Activated T-cell treated with anti-CD3 and anti-CD28 coated beads, Interleukin-2, amount 50 U/mL, for 4 hours (primary cell): ENCODE results near the gene SLC22A23. TPM values are rescaled to one million over a fixed set of nuclear protein-coding genes. Genes with fewer than 3 reads are reported as not detected.

Experiments used
- ATAC-seq, 2 donors: fragments of 200-7000 bp; cut with Tn5 transposase; one replicate each; pipeline ENCODE4 v1.10.0; 2021
- DNase-seq: peaks from one replicate; pipeline ENCODE4 v3.0.0-alpha.2; 2020
- H3K27me3 Mint-ChIP-seq: one replicate; pipeline ENCODE4 v1.8.0; 2021; ENCODE audit warnings: low read depth, mixed read lengths
- H3K36me3 Mint-ChIP-seq: one replicate; pipeline ENCODE4 v1.8.0; 2022; ENCODE audit warnings: mixed read lengths; ENCODE audit not compliant: insufficient read depth
- H3K4me1 Mint-ChIP-seq: one replicate; pipeline ENCODE4 v1.8.0; 2021; ENCODE audit warnings: low read depth, mixed read lengths
- H3K4me3 Mint-ChIP-seq: one replicate; pipeline ENCODE4 v1.8.0; 2021; ENCODE audit warnings: mild to moderate bottlenecking, moderate library complexity, mixed read lengths
- H3K9me3 Mint-ChIP-seq: one replicate; pipeline ENCODE4 v1.8.0; 2021; ENCODE audit warnings: mixed read lengths
- total RNA-seq, 3 donors: library from RNA; stranded (reverse); gene quantifications; one replicate each; pipeline ENCODE4 v1.2.1, GENCODE V29; 2021

SLC22A23 gene
- total RNA-seq, 3 donors from 2014 or later: 0.50 to 1.2 (median 0.54) TPM

DNA sequence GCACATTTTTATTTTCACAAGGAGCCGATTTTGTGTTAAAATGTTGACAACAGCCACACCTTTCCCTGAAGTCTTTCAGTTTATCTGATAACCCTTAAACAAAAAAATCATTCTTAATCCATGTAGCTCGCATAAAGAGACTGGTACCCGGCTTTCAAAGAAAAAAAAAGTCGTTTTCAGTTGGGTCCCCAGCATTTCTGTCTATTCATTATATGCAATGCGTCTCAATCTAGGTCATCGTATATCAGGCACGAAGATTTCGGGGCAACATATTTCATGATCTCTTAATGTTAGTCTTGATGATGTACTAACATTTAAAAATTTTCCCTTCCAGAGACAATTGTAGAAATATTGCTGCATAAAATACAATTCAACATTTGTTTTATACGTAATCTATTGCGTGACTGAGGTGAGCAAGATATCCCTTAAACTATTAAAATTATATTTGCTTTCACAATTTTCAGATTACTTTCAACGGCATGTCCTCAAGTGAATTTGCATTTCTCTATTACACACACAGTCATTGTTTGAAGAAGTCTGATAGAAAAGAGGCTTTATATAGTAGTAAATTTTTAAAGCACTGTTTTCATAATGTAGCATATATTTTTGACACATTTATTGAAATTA lies 226.5 kb downstream of the SLC22A23 start:
- Mint-ChIP-seq H3K4me1 (peaks cover 38% of the 10 kb centered on the region), H3K4me3 (no peak overlapping the region), H3K27me3 (peaks cover 88% of the 10 kb centered on the region), H3K9me3 (no peaks in the 10 kb centered on the region), H3K36me3 (no peaks in the 10 kb centered on the region)
- ATAC-seq (no peak), DNase-seq (no peak)

GRCh38 chr6:3229566-3230178 lies 227.2 kb downstream of the SLC22A23 start:
- DNase-seq (no peak), ATAC-seq (peak in 1 of 2 donors; percentile 50)
- Mint-ChIP-seq H3K9me3 (no peaks in the 10 kb centered on the region), H3K4me3 (peak overlapping the region; percentile 56), H3K27me3 (peaks cover 82% of the 10 kb centered on the region), H3K36me3 (no peaks in the 10 kb centered on the region), H3K4me1 (peaks cover 38% of the 10 kb centered on the region)

GRCh38 chr6:3228771-3229565 lies 227.9 kb downstream of the SLC22A23 start:
- no peaks in the 10 kb centered on the region for H3K36me3 Mint-ChIP-seq
- ATAC-seq (peak; percentile 7 to 29), DNase-seq (peak; percentile 30)
- H3K4me3 Mint-ChIP-seq: peak overlapping the region; percentile 82
- no peaks in the 10 kb centered on the region for H3K9me3 Mint-ChIP-seq
- H3K27me3 Mint-ChIP-seq: peaks cover 80% of the 10 kb centered on the region
- peaks cover 38% of the 10 kb centered on the region for H3K4me1 Mint-ChIP-seq

DNA sequence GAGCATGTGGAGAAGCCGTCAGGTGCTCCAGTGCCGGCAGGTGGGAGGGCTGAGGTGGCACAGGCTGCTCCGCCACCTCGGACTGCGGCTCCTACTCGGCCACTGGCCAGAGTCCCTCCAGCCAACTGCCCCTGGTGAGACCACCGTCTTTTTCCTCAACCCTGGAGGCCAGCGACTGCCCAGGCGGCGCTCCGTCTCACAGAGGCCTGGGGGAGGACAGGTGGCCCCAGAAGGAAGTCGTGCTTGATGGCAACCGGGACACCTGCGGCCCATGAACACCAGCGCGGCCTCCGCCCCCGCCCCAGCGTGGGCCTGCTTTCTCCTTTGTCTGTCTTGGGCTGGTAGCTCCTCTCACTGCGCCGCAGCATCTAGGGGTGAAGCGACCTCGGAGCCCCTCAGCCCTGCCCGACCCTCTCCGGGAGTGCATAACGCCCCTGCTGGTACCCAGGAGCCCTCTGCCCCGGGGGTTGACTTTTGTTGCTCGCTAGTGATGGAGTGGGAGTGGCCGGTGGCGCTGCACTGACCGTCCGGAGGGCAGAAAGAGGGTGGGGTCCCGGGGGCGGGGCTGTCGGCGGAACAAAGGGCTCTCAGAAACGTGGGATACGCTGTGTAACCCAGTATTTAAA lies 228.7 kb downstream of the SLC22A23 start:
- H3K36me3 Mint-ChIP-seq: no peaks in the 10 kb centered on the region
- ATAC-seq: peak; percentile 21 to 27
- peak; percentile 20 for DNase-seq
- peak overlapping the region; percentile 63 for H3K4me3 Mint-ChIP-seq
- H3K4me1 Mint-ChIP-seq: peaks cover 38% of the 10 kb centered on the region
- no peaks in the 10 kb centered on the region for H3K9me3 Mint-ChIP-seq
- peaks cover 74% of the 10 kb centered on the region for H3K27me3 Mint-ChIP-seq

- Mint-ChIP-seq H3K27me3 (peaks cover 68% of the 10 kb centered on the region), H3K4me3 (peak within 1 kb of the TSS; percentile 68), H3K4me1 (peaks cover 38% of the 10 kb centered on the region), H3K9me3 (no peaks in the 10 kb centered on the region), H3K36me3 (no peaks in the 10 kb centered on the region)
- peak; percentile 10 to 15 for ATAC-seq
- no peak for DNase-seq
Observed at GRCh38 chr6:3227363-3228045, 229.3 kb downstream of the SLC22A23 start, which contains the start of gene TUBB2B. Gene TUBB2B (minus strand): TSS chr6:3227653. CDS start chr6:3227543, 110 bp downstream.

- Mint-ChIP-seq H3K9me3 (no peaks in the 10 kb centered on the region), H3K27me3 (peaks cover 60% of the 10 kb centered on the region), H3K4me1 (peaks cover 34% of the 10 kb centered on the region), H3K4me3 (peak overlapping the region; percentile 68), H3K36me3 (no peaks in the 10 kb centered on the region)
- DNase-seq (peak; percentile 25), ATAC-seq (peak; percentile 23 to 36)
Observed at GRCh38 chr6:3226481-3227362, 230.1 kb downstream of the SLC22A23 start.

GRCh38 chr6:3226042-3226441 lies 230.8 kb downstream of the SLC22A23 start:
- no peak for ATAC-seq
- H3K4me3 Mint-ChIP-seq: no peak overlapping the region
- DNase-seq: no peak

DNA sequence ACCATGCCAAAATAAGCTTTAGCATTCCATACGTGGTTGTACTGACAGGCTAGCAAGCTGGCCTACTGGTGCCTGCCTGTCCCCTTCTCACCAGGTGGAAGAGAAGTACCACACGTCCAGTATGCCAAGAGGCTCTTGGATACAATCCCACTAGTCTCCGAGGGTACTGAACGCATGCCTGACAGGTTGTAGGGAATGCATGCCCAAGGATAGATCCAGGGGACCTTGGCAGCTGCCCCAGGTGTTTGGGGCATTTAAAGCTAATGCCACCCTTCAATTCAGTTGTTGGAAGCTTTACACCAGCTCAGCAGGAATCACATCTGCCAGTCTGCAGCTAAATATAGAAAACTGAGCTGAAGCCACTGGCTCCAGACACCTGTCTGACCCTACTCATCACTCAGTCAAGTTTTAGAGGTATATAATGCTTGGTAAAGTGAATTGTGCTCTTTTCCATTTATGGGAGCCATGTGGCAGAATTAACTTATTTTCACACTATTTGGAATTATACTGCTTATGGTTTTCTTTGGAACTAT lies 234.3 kb downstream of the SLC22A23 start:
- DNase-seq: no peak
- peaks cover 3% of the 10 kb centered on the region for H3K4me1 Mint-ChIP-seq
- ATAC-seq: no peak
- no peak overlapping the region for H3K4me3 Mint-ChIP-seq
- no peaks in the 10 kb centered on the region for H3K36me3 Mint-ChIP-seq
- H3K27me3 Mint-ChIP-seq: peaks cover 40% of the 10 kb centered on the region
- no peaks in the 10 kb centered on the region for H3K9me3 Mint-ChIP-seq

More at GRCh38 chr6:3226042-3226441, 230.8 kb downstream of the SLC22A23 start:
- Mint-ChIP-seq H3K27me3 (peaks cover 54% of the 10 kb centered on the region), H3K4me1 (peaks cover 29% of the 10 kb centered on the region), H3K9me3 (no peaks in the 10 kb centered on the region), H3K36me3 (no peaks in the 10 kb centered on the region)

DNA sequence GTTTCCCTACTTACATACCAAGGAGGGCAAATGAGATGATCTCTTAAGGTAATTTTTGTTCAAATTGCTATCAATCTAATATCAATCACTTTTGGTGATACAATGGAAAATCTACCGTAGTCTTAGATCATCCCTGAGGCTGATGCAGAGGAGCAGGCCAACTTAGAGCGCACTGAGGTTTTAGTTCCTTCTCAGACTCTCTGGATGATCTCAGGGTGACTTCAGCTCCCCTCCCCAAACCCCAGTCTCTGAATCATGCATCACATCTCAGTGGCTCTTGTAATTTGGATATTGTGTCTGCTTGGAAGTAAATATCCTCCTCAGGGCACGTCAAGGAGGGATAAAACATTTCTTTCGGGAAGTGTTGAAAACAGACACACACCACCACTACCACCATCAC lies 235.3 kb downstream of the SLC22A23 start:
- H3K4me1 Mint-ChIP-seq: no peaks in the 10 kb centered on the region
- H3K9me3 Mint-ChIP-seq: no peaks in the 10 kb centered on the region
- peaks cover 42% of the 10 kb centered on the region for H3K27me3 Mint-ChIP-seq
- H3K4me3 Mint-ChIP-seq: no peak overlapping the region
- no peaks in the 10 kb centered on the region for H3K36me3 Mint-ChIP-seq
- DNase-seq (no peak), ATAC-seq (peak in 1 of 2 donors; percentile 25)

DNA sequence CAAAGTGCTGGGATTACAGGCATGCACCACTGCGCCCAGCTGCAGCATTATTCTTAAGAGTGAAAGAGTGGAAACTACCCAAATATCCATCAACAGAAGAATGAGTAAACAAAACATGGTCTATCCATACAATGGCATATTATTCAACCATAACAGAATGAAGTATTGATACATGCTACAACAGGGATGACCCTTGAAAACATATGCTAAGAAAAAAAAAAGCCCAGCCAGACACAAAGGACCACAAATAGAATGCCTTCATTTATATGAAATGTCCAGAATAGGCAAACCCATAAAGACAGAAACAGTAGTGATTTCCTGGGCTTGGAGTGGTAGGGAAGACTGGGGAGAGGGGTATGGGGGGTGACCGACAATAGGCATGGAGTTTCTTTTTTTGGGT lies 236.5 kb downstream of the SLC22A23 start:
- peaks cover 41% of the 10 kb centered on the region for H3K27me3 Mint-ChIP-seq
- DNase-seq: no peak
- no peak for ATAC-seq
- H3K4me3 Mint-ChIP-seq: no peak overlapping the region
- H3K36me3 Mint-ChIP-seq: no peaks in the 10 kb centered on the region
- no peaks in the 10 kb centered on the region for H3K4me1 Mint-ChIP-seq
- H3K9me3 Mint-ChIP-seq: no peaks in the 10 kb centered on the region
